ENCODE data around the gene CCDC50.

CCDC50 gene

GRCh38 chr3:191330530-191331048 lies 1.4 kb downstream of the CCDC50 start:
- no peak for TF ChIP-seq CTCF (IDR thresholded peaks at IDR 0.05; ENCODE audit: low read depth, low read length)
- DNase-seq (ENCODE audit: extremely low read depth, low read depth): peak; percentile 61

GRCh38 chr3:191331388-191331787 lies 2.2 kb downstream of the CCDC50 start:
- no peak for TF ChIP-seq CTCF (IDR thresholded peaks at IDR 0.05; ENCODE audit: low read depth, low read length)
- no peak for DNase-seq (ENCODE audit: extremely low read depth, low read depth)

GRCh38 chr3:191333298-191333880 lies 4.2 kb downstream of the CCDC50 start:
- no peak for TF ChIP-seq CTCF (IDR thresholded peaks at IDR 0.05; ENCODE audit: low read depth, low read length)
- DNase-seq (ENCODE audit: extremely low read depth, low read depth): no peak

- no peak for DNase-seq (ENCODE audit: extremely low read depth, low read depth)
- TF ChIP-seq CTCF (IDR thresholded peaks at IDR 0.05; ENCODE audit: low read depth, low read length): no peak
Observed at GRCh38 chr3:191334346-191334893, 5.2 kb downstream of the CCDC50 start.

GRCh38 chr3:191336833-191337232 lies 7.6 kb downstream of the CCDC50 start:
- TF ChIP-seq CTCF (IDR thresholded peaks at IDR 0.05; ENCODE audit: low read depth, low read length): no peak
- no peak for DNase-seq (ENCODE audit: extremely low read depth, low read depth)

- TF ChIP-seq CTCF (IDR thresholded peaks at IDR 0.05; ENCODE audit: low read depth, low read length): no peak
- no peak for DNase-seq (ENCODE audit: extremely low read depth, low read depth)
Observed at GRCh38 chr3:191338177-191338488, 8.9 kb downstream of the CCDC50 start.

GRCh38 chr3:191339316-191339917 lies 10.2 kb downstream of the CCDC50 start:
- TF ChIP-seq CTCF (IDR thresholded peaks at IDR 0.05; ENCODE audit: low read depth, low read length): no peak
- no peak for DNase-seq (ENCODE audit: extremely low read depth, low read depth)

Measured in AG09319 (cell line).